HG03520 (cell line): ENCODE results near the gene TECPR1.

ENCODE experiments used
- ATAC-seq: cut with Tn5 transposase; IDR thresholded peaks from one replicate; pipeline ENCODE4 v1.9.1; 2021; ENCODE audit warnings: mild to moderate bottlenecking, moderate library complexity; ENCODE audit not compliant: unreplicated experiment

The TECPR1 gene

GRCh38 chr7:98285157-98286092 lies 33.4 kb upstream of the TECPR1 start:
- no peak for ATAC-seq

- ATAC-seq: no peak
These were observed 32.5 kb upstream of the TECPR1 start for GRCh38 chr7:98284335-98285036.

- no peak for ATAC-seq
These were observed 31.8 kb upstream of the TECPR1 start for GRCh38 chr7:98283887-98284222.

GRCh38 chr7:98283127-98283886 lies 31.3 kb upstream of the TECPR1 start:
- no peak for ATAC-seq

GRCh38 chr7:98282703-98283102 lies 30.7 kb upstream of the TECPR1 start:
- ATAC-seq: no peak

- ATAC-seq: peak; percentile 20
These were observed 29.9 kb upstream of the TECPR1 start for GRCh38 chr7:98281757-98282606.

GRCh38 chr7:98280791-98281756 lies 29.0 kb upstream of the TECPR1 start, which contains the start of gene BRI3:
Gene BRI3 (plus strand): TSS chr7:98281686. CDS start chr7:98281796, 110 bp downstream.
- peak; percentile 74 for ATAC-seq

GRCh38 chr7:98280296-98280695 lies 28.3 kb upstream of the TECPR1 start:
- no peak for ATAC-seq

- no peak for ATAC-seq
These were observed 26.9 kb upstream of the TECPR1 start for GRCh38 chr7:98278936-98279335.

- no peak for ATAC-seq
These were observed 26.4 kb upstream of the TECPR1 start for GRCh38 chr7:98278408-98278807.

GRCh38 chr7:98276241-98276761 lies 24.3 kb upstream of the TECPR1 start:
- no peak for ATAC-seq

- no peak for ATAC-seq
These were observed 15.3 kb upstream of the TECPR1 start for GRCh38 chr7:98267303-98267702.

- ATAC-seq: no peak
These were observed 14.8 kb upstream of the TECPR1 start for GRCh38 chr7:98266840-98267239.

- no peak for ATAC-seq
These were observed 13.8 kb upstream of the TECPR1 start for GRCh38 chr7:98265841-98266271.

GRCh38 chr7:98257701-98258100 lies 5.7 kb upstream of the TECPR1 start:
- ATAC-seq: no peak

- ATAC-seq: no peak
These were observed 4.4 kb upstream of the TECPR1 start for GRCh38 chr7:98256431-98256830.

GRCh38 chr7:98254951-98255610 lies 3.0 kb upstream of the TECPR1 start:
- no peak for ATAC-seq

GRCh38 chr7:98254516-98254915 lies 2.5 kb upstream of the TECPR1 start:
- ATAC-seq: no peak
